ENCODE data around the gene TMEM101. TPM values are rescaled to one million over a fixed set of nuclear protein-coding genes. Genes with fewer than 3 reads are reported as not detected.

TMEM101 gene
- total RNA-seq, 1 experiment from 2014 or later, result 32.1 TPM

DNA sequence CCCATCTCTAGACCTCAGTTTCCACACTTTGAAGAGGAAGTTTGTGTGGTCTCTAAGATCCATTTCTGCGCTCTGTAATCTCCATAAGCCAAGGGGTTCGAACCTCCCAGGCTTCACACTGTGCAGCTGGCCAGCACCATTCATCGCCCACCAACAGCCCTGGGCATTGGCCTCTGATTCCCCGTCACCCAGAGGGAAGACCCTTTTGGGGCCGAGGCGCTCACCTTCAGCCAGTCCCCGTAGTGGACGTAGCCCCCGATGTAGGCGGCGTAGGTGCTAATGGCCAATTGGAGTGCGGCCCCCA, 678 bp downstream of the TMEM101 start:
- Mint-ChIP-seq H3K4me3 (peak overlapping the region; percentile 100), H3K27me3 (ENCODE audit: low read depth) (no peaks in the 10 kb centered on the region), H3K4me1 (peaks cover 8% of the 10 kb centered on the region), H3K9me3 (no peaks in the 10 kb centered on the region), H3K27ac (peak overlapping the region; percentile 100), H3K36me3 (peaks cover 10% of the 10 kb centered on the region; the same call in 1 of the 2 replicates)
- DNase-seq (ENCODE audit: low spot score) (no peak), ATAC-seq (peak; percentile 73)
- ChIA-PET CTCF (interaction anchor here (1.0 to 1.6 kb wide), 3 partner anchors 28 to 104 kb away, joined by 4 to 9 read pairs (median 5); no protein-coding TSS in a partner anchor), POLR2A (interaction anchor here (1.0 to 1.3 kb wide), 2 partner anchors 9 to 97 kb away, joined by 3 to 5 read pairs; no protein-coding TSS in a partner anchor)
- TF ChIP-seq, protein P1, sequence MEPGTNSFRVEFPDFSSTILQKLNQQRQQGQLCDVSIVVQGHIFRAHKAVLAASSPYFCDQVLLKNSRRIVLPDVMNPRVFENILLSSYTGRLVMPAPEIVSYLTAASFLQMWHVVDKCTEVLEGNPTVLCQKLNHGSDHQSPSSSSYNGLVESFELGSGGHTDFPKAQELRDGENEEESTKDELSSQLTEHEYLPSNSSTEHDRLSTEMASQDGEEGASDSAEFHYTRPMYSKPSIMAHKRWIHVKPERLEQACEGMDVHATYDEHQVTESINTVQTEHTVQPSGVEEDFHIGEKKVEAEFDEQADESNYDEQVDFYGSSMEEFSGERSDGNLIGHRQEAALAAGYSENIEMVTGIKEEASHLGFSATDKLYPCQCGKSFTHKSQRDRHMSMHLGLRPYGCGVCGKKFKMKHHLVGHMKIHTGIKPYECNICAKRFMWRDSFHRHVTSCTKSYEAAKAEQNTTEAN (CRISPR knock-in tag; IDR thresholded peaks at IDR 0.05), result no peak
- no peak for TF ChIP-seq SOX15 (CRISPR knock-in tag; IDR thresholded peaks at IDR 0.05)

- CTCF ChIA-PET, result no interaction called here
Measured at GRCh38 chr17:44012874-44013273, 1.9 kb downstream of the TMEM101 start.

More at GRCh38 chr17:44012874-44013273, 1.9 kb downstream of the TMEM101 start:
- Mint-ChIP-seq H3K27ac (no peak overlapping the region), H3K9me3 (no peaks in the 10 kb centered on the region), H3K4me3 (peak overlapping the region; percentile 100), H3K27me3 (ENCODE audit: low read depth) (no peaks in the 10 kb centered on the region), H3K4me1 (peaks cover 19% of the 10 kb centered on the region), H3K36me3 (peaks cover 10% of the 10 kb centered on the region; the same call in 1 of the 2 replicates)
- no peak for DNase-seq (ENCODE audit: low spot score)
- POLR2A ChIA-PET, result no interaction called here
- no peak for ATAC-seq
- TF ChIP-seq NFYB (CRISPR knock-in tag; conservative IDR thresholded peaks at IDR 0.05; ENCODE audit: low read depth), result no peak
- no peak for TF ChIP-seq TEAD1 (CRISPR knock-in tag; IDR thresholded peaks at IDR 0.05)
- TF ChIP-seq AR (CRISPR knock-in tag; IDR thresholded peaks at IDR 0.05), result no peak
- TF ChIP-seq SMAD3 (CRISPR knock-in tag; IDR thresholded peaks at IDR 0.05; ENCODE audit: borderline replicate concordance), result no peak
- no peak for TF ChIP-seq ZNF232 (CRISPR knock-in tag; IDR thresholded peaks at IDR 0.05)
- TF ChIP-seq MAX (CRISPR knock-in tag; IDR thresholded peaks at IDR 0.05), result no peak
- TF ChIP-seq CREB1 (CRISPR knock-in tag; IDR thresholded peaks at IDR 0.05), result no peak
- TF ChIP-seq, protein P2, sequence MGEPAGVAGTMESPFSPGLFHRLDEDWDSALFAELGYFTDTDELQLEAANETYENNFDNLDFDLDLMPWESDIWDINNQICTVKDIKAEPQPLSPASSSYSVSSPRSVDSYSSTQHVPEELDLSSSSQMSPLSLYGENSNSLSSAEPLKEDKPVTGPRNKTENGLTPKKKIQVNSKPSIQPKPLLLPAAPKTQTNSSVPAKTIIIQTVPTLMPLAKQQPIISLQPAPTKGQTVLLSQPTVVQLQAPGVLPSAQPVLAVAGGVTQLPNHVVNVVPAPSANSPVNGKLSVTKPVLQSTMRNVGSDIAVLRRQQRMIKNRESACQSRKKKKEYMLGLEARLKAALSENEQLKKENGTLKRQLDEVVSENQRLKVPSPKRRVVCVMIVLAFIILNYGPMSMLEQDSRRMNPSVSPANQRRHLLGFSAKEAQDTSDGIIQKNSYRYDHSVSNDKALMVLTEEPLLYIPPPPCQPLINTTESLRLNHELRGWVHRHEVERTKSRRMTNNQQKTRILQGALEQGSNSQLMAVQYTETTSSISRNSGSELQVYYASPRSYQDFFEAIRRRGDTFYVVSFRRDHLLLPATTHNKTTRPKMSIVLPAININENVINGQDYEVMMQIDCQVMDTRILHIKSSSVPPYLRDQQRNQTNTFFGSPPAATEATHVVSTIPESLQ (CRISPR knock-in tag; IDR thresholded peaks at IDR 0.05), result no peak
- TF ChIP-seq, protein P3, sequence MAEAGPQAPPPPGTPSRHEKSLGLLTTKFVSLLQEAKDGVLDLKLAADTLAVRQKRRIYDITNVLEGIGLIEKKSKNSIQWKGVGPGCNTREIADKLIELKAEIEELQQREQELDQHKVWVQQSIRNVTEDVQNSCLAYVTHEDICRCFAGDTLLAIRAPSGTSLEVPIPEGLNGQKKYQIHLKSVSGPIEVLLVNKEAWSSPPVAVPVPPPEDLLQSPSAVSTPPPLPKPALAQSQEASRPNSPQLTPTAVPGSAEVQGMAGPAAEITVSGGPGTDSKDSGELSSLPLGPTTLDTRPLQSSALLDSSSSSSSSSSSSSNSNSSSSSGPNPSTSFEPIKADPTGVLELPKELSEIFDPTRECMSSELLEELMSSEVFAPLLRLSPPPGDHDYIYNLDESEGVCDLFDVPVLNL (CRISPR knock-in tag; IDR thresholded peaks at IDR 0.05; ENCODE audit: borderline replicate concordance, low read depth), result no peak
- no peak for TF ChIP-seq FOXJ3 (CRISPR knock-in tag; IDR thresholded peaks at IDR 0.05; ENCODE audit: borderline replicate concordance)
- no peak for TF ChIP-seq ERG (CRISPR knock-in tag; IDR thresholded peaks at IDR 0.05)
- TF ChIP-seq NR2C2 (CRISPR knock-in tag; IDR thresholded peaks at IDR 0.05), result no peak
- TF ChIP-seq ATF1 (CRISPR knock-in tag; IDR thresholded peaks at IDR 0.05), result no peak
- no peak for TF ChIP-seq ZNF423 (CRISPR knock-in tag; IDR thresholded peaks at IDR 0.05)

Measured in WTC11 (cell line).